Lung (tissue), 12 donors: ENCODE data around the gene SPRED2. TPM values are rescaled to one million over a fixed set of nuclear protein-coding genes. Genes with fewer than 3 reads are reported as not detected.

Experiments
- ATAC-seq: fragments of 200-7000 bp; cut with Tn5 transposase; one replicate; pipeline ENCODE4 v1.9.1; 2020; ENCODE audit warnings: moderate number of reproducible peaks; ENCODE audit not compliant: insufficient read depth, low FRiP score
- DNase-seq, 3 donors: peaks; one replicate each; pipeline ENCODE4 v3.0.0-alpha.2; 2013 to 2017
- H3K27ac ChIP-seq, 2 donors: one replicate each; pipeline ENCODE4 v1.5.1; 2013; ENCODE audit warnings: mild to moderate bottlenecking in 2 of 2, moderate library complexity in 2 of 2, control low read depth in 1 of 2, inconsistent platforms in 1 of 2, low read depth in 1 of 2, low read length in 1 of 2
- H3K27me3 ChIP-seq, 3 donors: one replicate each; pipeline ENCODE4 v1.5.1; 2013; ENCODE audit warnings: low read length in 2 of 3; ENCODE audit not compliant: control insufficient read depth in 3 of 3, insufficient read depth in 3 of 3
- H3K36me3 ChIP-seq, 4 donors: one replicate each; pipeline ENCODE4 v1.5.1; 2013; ENCODE audit warnings: low read length in 4 of 4, mild to moderate bottlenecking in 1 of 4, moderate library complexity in 1 of 4; ENCODE audit not compliant: control insufficient read depth in 4 of 4, insufficient read depth in 4 of 4
- H3K4me1 ChIP-seq, 5 donors: one replicate each; pipeline ENCODE4 v1.5.1; 2013; ENCODE audit warnings: low read length in 5 of 5, mild to moderate bottlenecking in 2 of 5, moderate library complexity in 1 of 5; ENCODE audit not compliant: control insufficient read depth in 5 of 5, insufficient read depth in 5 of 5
- H3K4me3 ChIP-seq: one replicate; pipeline ENCODE4 v1.5.1; 2013; ENCODE audit warnings: mild to moderate bottlenecking, control low read depth, moderate library complexity
- H3K9ac ChIP-seq, 2 donors: one replicate each; pipeline ENCODE4 v1.5.1; 2013; ENCODE audit warnings: low read length in 2 of 2, control low read depth in 1 of 2; ENCODE audit not compliant: insufficient read depth in 1 of 2
- H3K9me3 ChIP-seq, 4 donors: one replicate each; pipeline ENCODE4 v1.5.1; 2013; ENCODE audit warnings: low read length in 3 of 4, mild to moderate bottlenecking in 1 of 4, moderate library complexity in 1 of 4; ENCODE audit not compliant: control insufficient read depth in 4 of 4, insufficient read depth in 3 of 4
- WGBS, 2 donors: extraction: QIAGEN DNeasy Blood & Tissue Kit; methylation state at CpG; one replicate each; pipeline ENCODE4 v1.1.7; 2013; 5-methylcytosine and 5-hydroxymethylcytosine counted together
- polyA plus RNA-seq, 2 donors: library from polyadenylated mRNA; stranded (reverse); fragments of 200-250 nt; gene quantifications; one replicate each; pipeline ENCODE4 v1.2.1, GENCODE V29; 2013
- total RNA-seq, 2 donors: library from RNA; depleted of rRNA in 1 of 2; stranded (reverse); fragments of >200 nt in 1 of 2; gene quantifications; one replicate each; pipeline ENCODE4 v1.2.1, GENCODE V29; 2014 to 2021
- TF ChIP-seq, protein P1 (sequence below): IDR thresholded peaks from 2 replicates; pipeline ENCODE4 v1.5.1; 2012; ENCODE audit warnings: mild to moderate bottlenecking; ENCODE audit errors: control extremely low read depth, extremely low read depth
- donor health status: control.
- donor health status: control.
- donor health status: Bipolar disorder and iron deficiency.
- donor health status: healthy.
- donor health status: DM: yes; HTN: yes; CAD: no.

The SPRED2 gene
- total and polyA plus RNA-seq, 4 donors = 11.7 to 36.4 (median 19.6) TPM

DNA sequence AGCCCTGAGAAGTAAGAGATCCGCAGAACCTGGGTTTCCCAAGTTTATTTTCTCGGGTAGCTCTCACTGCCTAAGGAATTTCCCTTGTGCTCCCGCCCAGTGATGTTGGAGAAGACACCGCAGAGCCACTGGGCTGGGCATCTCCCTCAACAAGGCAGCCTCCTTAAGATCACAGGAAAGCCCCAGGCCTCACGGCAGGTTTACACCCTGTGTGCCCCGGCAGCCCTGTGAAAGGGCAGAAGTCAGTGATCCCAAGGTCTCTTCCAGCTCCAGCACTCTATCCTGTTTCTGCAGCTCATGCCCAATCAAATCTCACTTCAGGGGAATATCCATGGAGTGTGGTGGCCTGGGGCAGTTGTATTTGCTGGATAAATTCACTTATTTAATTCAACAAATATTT lies 138.3 kb downstream of the SPRED2 start:
- Histone ChIP-seq H3K9ac (no peak overlapping the region), H3K36me3 (no peaks in the 10 kb centered on the region), H3K4me3 (no peak overlapping the region), H3K27me3 (no peaks in the 10 kb centered on the region), H3K4me1 (peaks cover 0 to 9% (median 0%) of the 10 kb centered on the region in 5 donors), H3K27ac (no peak overlapping the region), H3K9me3 (no peaks in the 10 kb centered on the region)
- TF ChIP-seq, protein P1, sequence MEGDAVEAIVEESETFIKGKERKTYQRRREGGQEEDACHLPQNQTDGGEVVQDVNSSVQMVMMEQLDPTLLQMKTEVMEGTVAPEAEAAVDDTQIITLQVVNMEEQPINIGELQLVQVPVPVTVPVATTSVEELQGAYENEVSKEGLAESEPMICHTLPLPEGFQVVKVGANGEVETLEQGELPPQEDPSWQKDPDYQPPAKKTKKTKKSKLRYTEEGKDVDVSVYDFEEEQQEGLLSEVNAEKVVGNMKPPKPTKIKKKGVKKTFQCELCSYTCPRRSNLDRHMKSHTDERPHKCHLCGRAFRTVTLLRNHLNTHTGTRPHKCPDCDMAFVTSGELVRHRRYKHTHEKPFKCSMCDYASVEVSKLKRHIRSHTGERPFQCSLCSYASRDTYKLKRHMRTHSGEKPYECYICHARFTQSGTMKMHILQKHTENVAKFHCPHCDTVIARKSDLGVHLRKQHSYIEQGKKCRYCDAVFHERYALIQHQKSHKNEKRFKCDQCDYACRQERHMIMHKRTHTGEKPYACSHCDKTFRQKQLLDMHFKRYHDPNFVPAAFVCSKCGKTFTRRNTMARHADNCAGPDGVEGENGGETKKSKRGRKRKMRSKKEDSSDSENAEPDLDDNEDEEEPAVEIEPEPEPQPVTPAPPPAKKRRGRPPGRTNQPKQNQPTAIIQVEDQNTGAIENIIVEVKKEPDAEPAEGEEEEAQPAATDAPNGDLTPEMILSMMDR = no peak
- ATAC-seq (no peak), DNase-seq (no peak)
- WGBS, 2 donors = 88 to 90% methylated on average over 6 of the region's 6 CpGs

GRCh38 chr2:65293376-65293775 lies 139.0 kb downstream of the SPRED2 start:
- WGBS, 2 donors = 95 to 99% methylated on average over 5 of the region's 5 CpGs

GRCh38 chr2:65292461-65293011 lies 139.9 kb downstream of the SPRED2 start:
- no peak overlapping the region for H3K9ac ChIP-seq
- H3K27ac ChIP-seq = no peak overlapping the region
- DNase-seq (no peak), ATAC-seq (no peak)
- WGBS, 2 donors = 79 to 85% methylated on average over 21 of the region's 21 CpGs
- no peaks in the 10 kb centered on the region for H3K36me3 ChIP-seq
- no peaks in the 10 kb centered on the region for H3K9me3 ChIP-seq
- H3K27me3 ChIP-seq = no peaks in the 10 kb centered on the region
- TF ChIP-seq, protein P1 = no peak
- H3K4me1 ChIP-seq = peaks cover 0 to 9% (median 0%) of the 10 kb centered on the region in 5 donors
- no peak overlapping the region for H3K4me3 ChIP-seq

More at GRCh38 chr2:65293376-65293775, 139.0 kb downstream of the SPRED2 start:
- TF ChIP-seq, protein P1 = no peak
- Histone ChIP-seq H3K4me1 (peaks cover 0 to 9% (median 0%) of the 10 kb centered on the region in 5 donors), H3K9ac (no peak overlapping the region), H3K36me3 (no peaks in the 10 kb centered on the region), H3K27me3 (no peaks in the 10 kb centered on the region), H3K27ac (no peak overlapping the region), H3K9me3 (no peaks in the 10 kb centered on the region), H3K4me3 (no peak overlapping the region)
- no peak for DNase-seq
- ATAC-seq = no peak

- Histone ChIP-seq H3K9ac (no peak overlapping the region), H3K9me3 (no peaks in the 10 kb centered on the region), H3K27me3 (no peaks in the 10 kb centered on the region), H3K4me3 (no peak overlapping the region), H3K4me1 (peaks cover 0 to 9% (median 0%) of the 10 kb centered on the region in 5 donors), H3K27ac (no peak overlapping the region), H3K36me3 (no peaks in the 10 kb centered on the region)
- no peak for ATAC-seq
- TF ChIP-seq, protein P1 = no peak
- no peak for DNase-seq
- 80 to 91% methylated on average over 3 of the region's 3 CpGs for WGBS, 2 donors
These were observed 140.3 kb downstream of the SPRED2 start for GRCh38 chr2:65292106-65292400.
